ENCODE data around the gene TOR4A.

GRCh38 chr9:137266162-137266527, 11.4 kb upstream of the TOR4A start:
- TF ChIP-seq POLR2A (IDR thresholded peaks at IDR 0.05; ENCODE audit: low read depth, low read length) (no peak), TAF1 (IDR thresholded peaks at IDR 0.05; ENCODE audit: low read depth, low read length) (no peak), POLR2AphosphoS5 (IDR thresholded peaks at IDR 0.05; ENCODE audit: low read depth, low read length) (no peak), POU2F2 (IDR thresholded peaks at IDR 0.05; ENCODE audit: low read depth, low read length) (no peak), SPI1 (IDR thresholded peaks at IDR 0.05; ENCODE audit: low read depth, low read length) (no peak), PAX5 (IDR thresholded peaks at IDR 0.05; ENCODE audit: insufficient read depth, low read length, severe bottlenecking) (no peak)

All from GM12891 (cell line).